Erythroblast (primary cell): ENCODE results near the gene DNAI7.

ENCODE experiments used
- DNase-seq, 2 experiments: peaks; one replicate each; lab custom pipeline; 2025; lab: John Stamatoyannopoulos, UW
- GATA1 ChIP-seq: IDR thresholded peaks from 2 replicates; pipeline ENCODE4 v1.6.1; 2011; ENCODE audit warnings: low read depth, mild to moderate bottlenecking, control low read depth, low read length, moderate library complexity
- POLR2A ChIP-seq: IDR thresholded peaks from 2 replicates; pipeline ENCODE4 v1.6.1; 2011; ENCODE audit warnings: mild to moderate bottlenecking, low read length

DNAI7 gene

GRCh38 chr12:25065035-25065434, 129.9 kb downstream of the DNAI7 start:
- TF ChIP-seq POLR2A (no peak), GATA1 (no peak)
- no peak for DNase-seq

- DNase-seq, result no peak
- TF ChIP-seq GATA1, result no peak
- no peak for TF ChIP-seq POLR2A
These were observed 130.9 kb downstream of the DNAI7 start for GRCh38 chr12:25063873-25064628.

GRCh38 chr12:25058658-25059058, 136.3 kb downstream of the DNAI7 start:
- TF ChIP-seq GATA1, result no peak
- no peak for TF ChIP-seq POLR2A
- DNase-seq, result no peak
